Loucy (cell line): ENCODE measurements around the gene TGFBI.
A peak's percentile ranks its signal among the peaks of the same experiment; 100 is the strongest.

Experiments
- H2AFZ ChIP-seq: fragments of 200-600 bp; sonication (generic); 2 replicates; pipeline ENCODE4 v1.6.0; 2016; ENCODE audit warnings: antibody characterized with exemption, mild to moderate bottlenecking, low read length, moderate library complexity
- H3F3A ChIP-seq: fragments of 200-600 bp; 2 replicates; pipeline ENCODE4 v1.6.0; 2016; ENCODE audit warnings: antibody characterized with exemption, low read depth, mild to moderate bottlenecking
- H3K27me3 ChIP-seq: fragments of 200-600 bp; sonication (generic); 2 replicates; pipeline ENCODE4 v1.6.1; 2014; ENCODE audit warnings: low read length, mild to moderate bottlenecking; ENCODE audit not compliant: insufficient read depth, poor library complexity, severe bottlenecking
- H3K36me3 ChIP-seq: fragments of 200-600 bp; sonication (generic); 2 replicates; pipeline ENCODE4 v1.6.1; 2016; ENCODE audit warnings: low read length; ENCODE audit not compliant: insufficient read depth
- H3K4me1 ChIP-seq: fragments of 200-600 bp; sonication (generic); 2 replicates; pipeline ENCODE4 v1.5.1; 2014; ENCODE audit warnings: low read length, mild to moderate bottlenecking; ENCODE audit not compliant: insufficient read depth, poor library complexity, severe bottlenecking
- H3K4me2 ChIP-seq: fragments of 200-600 bp; sonication (generic); 2 replicates; pipeline ENCODE4 v1.6.0; 2014; ENCODE audit warnings: antibody characterized with exemption, low read length, low read depth, mild to moderate bottlenecking; ENCODE audit not compliant: poor library complexity, severe bottlenecking
- H3K4me3 ChIP-seq: fragments of 200-600 bp; sonication (generic); 2 replicates; pipeline ENCODE4 v1.5.1; 2014; ENCODE audit warnings: low read length, mild to moderate bottlenecking, mixed read lengths; ENCODE audit not compliant: poor library complexity, severe bottlenecking
- H3K79me2 ChIP-seq: fragments of 200-600 bp; sonication (generic); 2 replicates; pipeline ENCODE4 v1.6.1; 2014; ENCODE audit warnings: low read length; ENCODE audit not compliant: insufficient read depth
- H3K9ac ChIP-seq: fragments of 200-600 bp; sonication (generic); 2 replicates; pipeline ENCODE4 v1.6.0; 2014; ENCODE audit warnings: mild to moderate bottlenecking, low read depth, low read length, moderate library complexity; ENCODE audit not compliant: poor library complexity, severe bottlenecking
- H3K9me2 ChIP-seq: fragments of 200-600 bp; sonication (generic); replicated peaks from 2 replicates; pipeline ENCODE4 v1.6.1; 2016; ENCODE audit warnings: low read depth, low read length, mixed read lengths
- H3K9me3 ChIP-seq: fragments of 200-600 bp; sonication (generic); 2 replicates; pipeline ENCODE4 v1.6.1; 2014; ENCODE audit warnings: mild to moderate bottlenecking, antibody characterized with exemption, low read length, low read depth; ENCODE audit not compliant: insufficient read depth
- H4K20me1 ChIP-seq: fragments of 200-600 bp; sonication (generic); 2 replicates; pipeline ENCODE4 v1.6.0; 2014; ENCODE audit warnings: antibody characterized with exemption, low read length, mild to moderate bottlenecking; ENCODE audit not compliant: insufficient read depth, poor library complexity, severe bottlenecking
- CTCF ChIP-seq: fragments of 200-600 bp; sonication (generic); conservative IDR thresholded peaks from 2 replicates; pipeline ENCODE4 v1.5.1; 2014; ENCODE audit warnings: mild to moderate bottlenecking, antibody characterized with exemption, low read length
- EZH2phosphoT487 ChIP-seq: fragments of 200-600 bp; IDR thresholded peaks from 2 replicates; pipeline ENCODE4 v1.6.1; 2018; ENCODE audit warnings: antibody characterized with exemption, mild to moderate bottlenecking, moderate library complexity, borderline replicate concordance

The TGFBI gene

GRCh38 chr5:136013559-136013958 is 15.2 kb upstream of the TGFBI start:
- Histone ChIP-seq H3K4me2 (no peak overlapping the region), H2AFZ (no peak overlapping the region), H4K20me1 (no peaks in the 10 kb centered on the region), H3K79me2 (no peaks in the 10 kb centered on the region), H3K4me1 (peaks cover 10% of the 10 kb centered on the region), H3K9ac (no peak overlapping the region), H3K27me3 (no peaks in the 10 kb centered on the region), H3K9me3 (no peaks in the 10 kb centered on the region), H3K36me3 (no peaks in the 10 kb centered on the region), H3K4me3 (no peak overlapping the region), H3K9me2 (no peaks in the 10 kb centered on the region), H3F3A (no peaks in the 10 kb centered on the region)
- no peak for TF ChIP-seq CTCF
- TF ChIP-seq EZH2phosphoT487: no peak

- no peak for TF ChIP-seq EZH2phosphoT487
- no peak for TF ChIP-seq CTCF
- Histone ChIP-seq H3K27me3 (no peaks in the 10 kb centered on the region), H3K9me2 (no peaks in the 10 kb centered on the region), H3K4me2 (peak overlapping the region; percentile 20), H3K9ac (no peak overlapping the region), H3K9me3 (no peaks in the 10 kb centered on the region), H3K4me1 (peaks cover 10% of the 10 kb centered on the region), H3F3A (no peaks in the 10 kb centered on the region), H4K20me1 (no peaks in the 10 kb centered on the region), H3K79me2 (no peaks in the 10 kb centered on the region), H2AFZ (no peak overlapping the region), H3K4me3 (no peak overlapping the region), H3K36me3 (no peaks in the 10 kb centered on the region)
Measured at GRCh38 chr5:136014049-136015002, 14.5 kb upstream of the TGFBI start.

- H4K20me1 ChIP-seq: no peaks in the 10 kb centered on the region
- H3K36me3 ChIP-seq: no peaks in the 10 kb centered on the region
- H3K79me2 ChIP-seq: no peaks in the 10 kb centered on the region
- H3K9me2 ChIP-seq: no peaks in the 10 kb centered on the region
- no peak overlapping the region for H2AFZ ChIP-seq
- no peak for TF ChIP-seq EZH2phosphoT487
- TF ChIP-seq CTCF: no peak
- peaks cover 10% of the 10 kb centered on the region for H3K4me1 ChIP-seq
- H3K9ac ChIP-seq: no peak overlapping the region
- H3F3A ChIP-seq: no peaks in the 10 kb centered on the region
- no peak overlapping the region for H3K4me3 ChIP-seq
- H3K4me2 ChIP-seq: no peak overlapping the region
- H3K9me3 ChIP-seq: no peaks in the 10 kb centered on the region
- no peaks in the 10 kb centered on the region for H3K27me3 ChIP-seq
Measured at GRCh38 chr5:136015003-136015375, 13.8 kb upstream of the TGFBI start.
